Uterus (tissue), 2 donors: Measurements from ENCODE around the gene MMS22L.

Experiments
- CTCF ChIP-seq, 4 experiments: fragments of 200-600 bp in 2 of 4; fragments of 450-650 bp in 2 of 4; sonication (generic) in 2 of 4; IDR thresholded peaks; one replicate each; pipeline ENCODE4 v1.5.1; 2016 to 2019; ENCODE audit warnings: antibody characterized with exemption in 4 of 4, mild to moderate bottlenecking in 2 of 4, moderate library complexity in 1 of 4
- POLR2A ChIP-seq, 2 donors: fragments of 450-650 bp; IDR thresholded peaks; one replicate each; pipeline ENCODE4 v1.6.1; 2016; ENCODE audit warnings: antibody characterized with exemption in 2 of 2, mild to moderate bottlenecking in 1 of 2, moderate library complexity in 1 of 2

- TF ChIP-seq CTCF (IDR thresholded peaks at IDR 0.05) (no peak), POLR2A (IDR thresholded peaks at IDR 0.05) (no peak)
Observed at GRCh38 chr6:97231911-97232310, 51.1 kb downstream of the MMS22L start.
